Non-pigmented ciliary epithelial cell (primary cell): ENCODE results near the gene CHST1.

Experiments
- DNase-seq: peaks from one replicate; pipeline ENCODE4 v3.0.0-alpha.2; 2010; ENCODE audit warnings: low read depth

CHST1 gene

GRCh38 chr11:45644981-45645889, 20.2 kb downstream of the CHST1 start:
- DNase-seq = no peak

- DNase-seq = no peak
These were observed 21.7 kb downstream of the CHST1 start for GRCh38 chr11:45643598-45644260.

- DNase-seq = no peak
These were observed 23.5 kb downstream of the CHST1 start for GRCh38 chr11:45641961-45642360.

- no peak for DNase-seq
These were observed 27.4 kb downstream of the CHST1 start for GRCh38 chr11:45638051-45638450.

- no peak for DNase-seq
These were observed 29.5 kb downstream of the CHST1 start for GRCh38 chr11:45635907-45636306.

GRCh38 chr11:45625611-45626010, 39.8 kb downstream of the CHST1 start:
- DNase-seq = no peak

GRCh38 chr11:45624095-45624494, 41.3 kb downstream of the CHST1 start:
- no peak for DNase-seq

GRCh38 chr11:45622861-45623260, 42.6 kb downstream of the CHST1 start:
- DNase-seq = no peak

GRCh38 chr11:45622283-45622682, 43.1 kb downstream of the CHST1 start:
- no peak for DNase-seq

GRCh38 chr11:45621588-45621987, 43.8 kb downstream of the CHST1 start:
- no peak for DNase-seq

GRCh38 chr11:45620243-45620642, 45.2 kb downstream of the CHST1 start:
- DNase-seq = no peak

GRCh38 chr11:45618897-45619296, 46.5 kb downstream of the CHST1 start:
- DNase-seq = no peak

- no peak for DNase-seq
These were observed 47.4 kb downstream of the CHST1 start for GRCh38 chr11:45617871-45618601.

GRCh38 chr11:45616802-45617549, 48.4 kb downstream of the CHST1 start:
- no peak for DNase-seq

GRCh38 chr11:45615182-45615792, 50.1 kb downstream of the CHST1 start:
- DNase-seq = no peak

GRCh38 chr11:45614196-45614828, 51.1 kb downstream of the CHST1 start:
- no peak for DNase-seq

GRCh38 chr11:45610627-45611026, 54.8 kb downstream of the CHST1 start:
- no peak for DNase-seq

GRCh38 chr11:45609902-45610301, 55.5 kb downstream of the CHST1 start:
- no peak for DNase-seq

GRCh38 chr11:45609337-45609736, 56.1 kb downstream of the CHST1 start:
- no peak for DNase-seq

- DNase-seq = no peak
These were observed 57.4 kb downstream of the CHST1 start for GRCh38 chr11:45607995-45608394.
